ENCODE results near the gene PPP1R13B.

The PPP1R13B gene

DNA sequence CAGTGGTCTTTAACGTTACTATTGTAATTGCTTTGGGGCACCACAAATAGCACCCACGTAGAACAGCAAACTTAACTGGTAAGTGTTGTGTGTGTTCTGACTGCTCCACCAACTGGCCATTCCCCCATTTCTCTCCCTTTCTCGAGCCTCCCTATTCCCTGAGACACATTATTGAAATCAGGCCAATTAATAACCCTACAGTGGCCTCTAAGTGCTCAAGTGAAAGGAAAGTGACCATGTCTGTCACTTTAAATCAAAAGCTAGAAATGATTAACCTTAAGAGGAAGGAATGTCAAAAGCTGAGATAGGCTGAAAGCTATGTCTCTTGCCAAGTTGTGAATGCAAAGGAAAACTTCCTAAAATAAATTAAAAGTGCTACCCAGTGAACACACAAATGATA lies 22.3 kb downstream of the PPP1R13B start:
- no peak for DNase-seq (ENCODE audit: low read depth, low spot score)
- H3K27me3 ChIP-seq (ENCODE audit: insufficient read depth, insufficient read length): no peaks in the 10 kb centered on the region
- no peaks in the 10 kb centered on the region for H3K4me1 ChIP-seq (ENCODE audit: insufficient read depth, insufficient read length)
- no peaks in the 10 kb centered on the region for H3K36me3 ChIP-seq (ENCODE audit: insufficient read depth, insufficient read length, low read length)
- H3K9ac ChIP-seq (ENCODE audit: insufficient read length, low read depth): no peak overlapping the region
- no peak overlapping the region for H3K4me3 ChIP-seq (ENCODE audit: insufficient read length, low read depth)
- TF ChIP-seq YY1 (IDR thresholded peaks at IDR 0.05; ENCODE audit: insufficient read depth, insufficient read length): no peak
- no peak for TF ChIP-seq ZNF274 (IDR thresholded peaks at IDR 0.05; ENCODE audit: low read depth, low read length)
- TF ChIP-seq SUZ12 (IDR thresholded peaks at IDR 0.05; ENCODE audit: extremely low read depth, insufficient read depth, insufficient read length): no peak
- H3K9me3 ChIP-seq (ENCODE audit: insufficient read depth, low read length): no peaks in the 10 kb centered on the region

DNA sequence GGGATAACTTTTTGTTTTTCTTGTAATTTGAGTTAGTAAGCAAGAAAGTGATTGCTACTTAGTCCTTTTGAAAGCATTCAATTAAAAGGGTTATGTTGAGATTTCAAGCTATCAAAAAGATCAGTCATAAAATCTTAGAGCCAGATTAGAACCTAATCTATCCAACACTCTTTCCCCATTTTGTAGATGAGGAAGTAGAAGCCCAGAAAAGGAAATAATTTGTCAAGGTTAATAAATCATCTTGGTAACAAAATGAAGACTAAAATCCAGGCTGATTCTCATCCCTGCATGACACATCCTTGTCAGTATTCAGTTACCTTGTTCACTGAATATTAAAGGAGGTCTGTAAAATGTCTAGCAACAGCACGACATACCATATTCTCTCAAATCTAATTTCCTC lies 26.5 kb downstream of the PPP1R13B start:
- Histone ChIP-seq H3K4me1 (ENCODE audit: insufficient read depth, insufficient read length) (no peaks in the 10 kb centered on the region), H3K9ac (ENCODE audit: insufficient read length, low read depth) (no peak overlapping the region)
- TF ChIP-seq YY1 (IDR thresholded peaks at IDR 0.05; ENCODE audit: insufficient read depth, insufficient read length) (no peak), ZNF274 (IDR thresholded peaks at IDR 0.05; ENCODE audit: low read depth, low read length) (no peak), SUZ12 (IDR thresholded peaks at IDR 0.05; ENCODE audit: extremely low read depth, insufficient read depth, insufficient read length) (no peak)

DNA sequence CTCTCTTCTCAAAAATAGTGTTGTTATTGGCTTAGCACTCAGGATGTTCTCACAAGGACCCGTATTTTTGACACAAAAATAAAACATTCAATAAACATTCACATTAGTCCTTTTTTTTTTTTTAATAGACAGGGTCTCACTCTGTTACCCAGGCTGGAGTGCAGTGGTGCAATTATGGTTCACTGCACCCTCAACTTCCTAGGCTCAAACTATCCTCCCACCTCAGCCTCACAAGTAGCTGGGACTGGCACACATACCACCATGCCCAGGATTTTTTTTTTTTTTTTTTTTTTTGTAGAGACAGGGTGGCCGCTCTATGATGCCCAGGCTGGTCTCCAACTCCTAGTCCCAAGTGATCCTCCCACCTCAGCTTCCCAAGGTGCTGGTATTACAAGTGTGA lies 27.0 kb downstream of the PPP1R13B start:
- H3K4me3 ChIP-seq (ENCODE audit: insufficient read length, low read depth): no peak overlapping the region
- no peak for DNase-seq (ENCODE audit: low read depth, low spot score)
- H3K36me3 ChIP-seq (ENCODE audit: insufficient read depth, insufficient read length, low read length): no peaks in the 10 kb centered on the region
- no peaks in the 10 kb centered on the region for H3K4me1 ChIP-seq (ENCODE audit: insufficient read depth, insufficient read length)
- H3K27me3 ChIP-seq (ENCODE audit: insufficient read depth, insufficient read length): no peaks in the 10 kb centered on the region
- H3K9ac ChIP-seq (ENCODE audit: insufficient read length, low read depth): no peak overlapping the region
- H3K9me3 ChIP-seq (ENCODE audit: insufficient read depth, low read length): no peaks in the 10 kb centered on the region
- TF ChIP-seq SUZ12 (IDR thresholded peaks at IDR 0.05; ENCODE audit: extremely low read depth, insufficient read depth, insufficient read length): no peak
- no peak for TF ChIP-seq YY1 (IDR thresholded peaks at IDR 0.05; ENCODE audit: insufficient read depth, insufficient read length)
- no peak for TF ChIP-seq ZNF274 (IDR thresholded peaks at IDR 0.05; ENCODE audit: low read depth, low read length)

More for the DNA sequence above, 26.5 kb downstream of the PPP1R13B start:
- DNase-seq (ENCODE audit: low read depth, low spot score): no peak
- Histone ChIP-seq H3K27me3 (ENCODE audit: insufficient read depth, insufficient read length) (no peaks in the 10 kb centered on the region), H3K4me3 (ENCODE audit: insufficient read length, low read depth) (no peak overlapping the region), H3K9me3 (ENCODE audit: insufficient read depth, low read length) (no peaks in the 10 kb centered on the region), H3K36me3 (ENCODE audit: insufficient read depth, insufficient read length, low read length) (no peaks in the 10 kb centered on the region)

DNA sequence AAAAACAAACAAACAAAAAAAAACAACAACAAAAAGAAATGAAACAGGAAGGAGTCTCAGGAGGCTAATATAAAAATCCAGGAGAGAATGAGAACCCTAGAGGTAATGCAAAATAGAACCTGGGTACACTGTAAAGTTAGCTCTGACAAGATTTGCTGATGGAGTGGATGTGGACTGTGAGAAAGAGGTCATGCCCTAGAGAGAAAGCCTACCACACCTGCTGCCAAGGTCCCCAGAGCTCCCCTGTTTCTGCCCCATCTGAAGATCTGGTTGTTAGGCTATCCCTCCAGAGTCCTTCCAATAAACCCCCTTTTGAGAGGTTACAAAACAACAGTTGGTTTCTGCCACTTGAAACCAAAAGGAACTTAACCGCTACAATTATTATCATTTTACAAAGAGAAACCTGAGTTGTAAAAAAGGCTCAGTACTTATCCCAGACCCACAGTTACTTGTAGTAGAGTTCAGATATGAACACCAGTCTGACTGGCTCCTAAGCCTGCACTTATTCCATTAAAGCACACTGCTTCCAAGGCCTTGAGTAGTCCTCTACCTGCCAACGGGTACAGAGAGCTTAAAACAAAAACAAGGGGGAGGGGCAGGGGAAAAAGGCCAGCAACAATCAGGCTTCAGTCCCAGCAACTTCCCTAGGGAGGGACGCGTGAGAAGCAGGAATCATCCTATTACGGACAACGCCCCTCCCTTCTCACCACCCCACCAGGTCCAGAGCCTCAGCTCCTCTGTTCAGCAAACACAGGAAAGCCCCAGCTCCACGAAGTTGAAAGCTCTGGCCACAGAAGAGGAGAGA lies 27.7 kb downstream of the PPP1R13B start:
- TF ChIP-seq YY1 (IDR thresholded peaks at IDR 0.05; ENCODE audit: insufficient read depth, insufficient read length): no peak
- TF ChIP-seq SUZ12 (IDR thresholded peaks at IDR 0.05; ENCODE audit: extremely low read depth, insufficient read depth, insufficient read length): no peak
- no peak for TF ChIP-seq ZNF274 (IDR thresholded peaks at IDR 0.05; ENCODE audit: low read depth, low read length)
- Histone ChIP-seq H3K4me1 (ENCODE audit: insufficient read depth, insufficient read length) (no peaks in the 10 kb centered on the region), H3K9me3 (ENCODE audit: insufficient read depth, low read length) (no peaks in the 10 kb centered on the region), H3K27me3 (ENCODE audit: insufficient read depth, insufficient read length) (no peaks in the 10 kb centered on the region), H3K9ac (ENCODE audit: insufficient read length, low read depth) (no peak overlapping the region), H3K4me3 (ENCODE audit: insufficient read length, low read depth) (no peak overlapping the region), H3K36me3 (ENCODE audit: insufficient read depth, insufficient read length, low read length) (no peaks in the 10 kb centered on the region)
- peak; percentile 32 for DNase-seq (ENCODE audit: low read depth, low spot score)

DNA sequence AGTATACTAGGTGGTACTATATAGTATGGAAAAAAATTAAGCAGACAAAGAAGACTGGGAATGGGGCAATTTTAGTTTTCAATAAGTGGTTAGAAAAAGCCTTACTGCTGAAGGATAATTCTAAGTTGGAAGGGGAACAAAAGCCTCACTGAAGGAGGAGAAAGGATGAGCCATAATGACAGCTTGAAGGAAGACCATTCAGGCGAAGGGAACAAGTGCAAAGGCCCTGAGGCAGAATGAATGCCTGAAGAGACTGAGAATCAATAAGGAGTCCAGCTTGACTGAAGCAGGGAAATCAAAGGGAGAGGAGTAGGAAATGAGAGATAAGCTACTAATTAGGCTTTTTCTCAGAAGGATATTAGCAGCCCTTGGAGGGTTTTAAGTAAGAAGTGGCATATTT lies 28.5 kb downstream of the PPP1R13B start:
- H3K36me3 ChIP-seq (ENCODE audit: insufficient read depth, insufficient read length, low read length): no peaks in the 10 kb centered on the region
- no peak overlapping the region for H3K9ac ChIP-seq (ENCODE audit: insufficient read length, low read depth)
- H3K4me1 ChIP-seq (ENCODE audit: insufficient read depth, insufficient read length): no peaks in the 10 kb centered on the region
- TF ChIP-seq ZNF274 (IDR thresholded peaks at IDR 0.05; ENCODE audit: low read depth, low read length): no peak
- TF ChIP-seq YY1 (IDR thresholded peaks at IDR 0.05; ENCODE audit: insufficient read depth, insufficient read length): no peak
- no peak for TF ChIP-seq SUZ12 (IDR thresholded peaks at IDR 0.05; ENCODE audit: extremely low read depth, insufficient read depth, insufficient read length)
- no peak for DNase-seq (ENCODE audit: low read depth, low spot score)
- no peak overlapping the region for H3K4me3 ChIP-seq (ENCODE audit: insufficient read length, low read depth)
- H3K27me3 ChIP-seq (ENCODE audit: insufficient read depth, insufficient read length): no peaks in the 10 kb centered on the region
- no peaks in the 10 kb centered on the region for H3K9me3 ChIP-seq (ENCODE audit: insufficient read depth, low read length)

DNA sequence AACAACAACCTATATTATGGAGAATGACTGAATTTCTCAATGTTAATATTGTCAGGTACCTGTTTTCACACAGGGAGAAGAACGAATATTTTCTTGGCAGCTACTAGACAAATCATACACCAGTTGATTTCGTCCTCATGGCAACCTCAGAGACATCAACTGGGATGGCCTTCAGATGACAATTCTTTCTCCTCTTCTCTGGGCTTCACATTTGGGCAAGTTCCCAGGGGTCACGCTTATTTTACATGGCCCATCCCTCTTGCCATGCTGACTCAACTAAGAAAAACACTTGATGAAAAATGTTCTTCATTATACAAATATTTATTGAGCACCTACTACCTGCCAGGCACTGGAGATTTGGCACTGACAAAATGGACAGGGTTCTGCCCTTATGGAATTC lies 29.0 kb downstream of the PPP1R13B start:
- H3K4me3 ChIP-seq (ENCODE audit: insufficient read length, low read depth): no peak overlapping the region
- H3K4me1 ChIP-seq (ENCODE audit: insufficient read depth, insufficient read length): no peaks in the 10 kb centered on the region
- H3K27me3 ChIP-seq (ENCODE audit: insufficient read depth, insufficient read length): no peaks in the 10 kb centered on the region
- H3K9ac ChIP-seq (ENCODE audit: insufficient read length, low read depth): no peak overlapping the region
- H3K36me3 ChIP-seq (ENCODE audit: insufficient read depth, insufficient read length, low read length): no peaks in the 10 kb centered on the region
- TF ChIP-seq SUZ12 (IDR thresholded peaks at IDR 0.05; ENCODE audit: extremely low read depth, insufficient read depth, insufficient read length) (no peak), ZNF274 (IDR thresholded peaks at IDR 0.05; ENCODE audit: low read depth, low read length) (no peak), YY1 (IDR thresholded peaks at IDR 0.05; ENCODE audit: insufficient read depth, insufficient read length) (no peak)
- no peak for DNase-seq (ENCODE audit: low read depth, low spot score)
- H3K9me3 ChIP-seq (ENCODE audit: insufficient read depth, low read length): no peaks in the 10 kb centered on the region

DNA sequence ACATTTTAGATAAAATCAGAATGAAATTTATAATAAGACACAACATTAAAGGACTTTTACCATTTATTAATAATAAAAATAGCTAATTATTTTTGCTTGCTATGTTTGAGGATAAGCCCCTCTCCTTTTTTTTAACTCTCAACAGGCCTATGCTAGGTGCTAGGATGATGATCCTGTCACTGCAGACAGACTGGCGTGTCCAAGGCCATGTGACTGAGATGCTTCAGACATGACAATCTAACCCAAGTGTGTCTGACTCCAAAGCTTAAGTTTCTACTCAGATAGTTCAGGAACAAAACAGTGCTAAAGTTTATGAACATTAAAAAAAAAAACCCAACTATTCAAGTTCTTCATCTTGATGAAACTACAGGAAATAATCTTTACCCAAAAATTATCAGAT lies 29.8 kb downstream of the PPP1R13B start:
- no peak overlapping the region for H3K4me3 ChIP-seq (ENCODE audit: insufficient read length, low read depth)
- H3K9me3 ChIP-seq (ENCODE audit: insufficient read depth, low read length): no peaks in the 10 kb centered on the region
- no peak for DNase-seq (ENCODE audit: low read depth, low spot score)
- H3K9ac ChIP-seq (ENCODE audit: insufficient read length, low read depth): no peak overlapping the region
- H3K4me1 ChIP-seq (ENCODE audit: insufficient read depth, insufficient read length): no peaks in the 10 kb centered on the region
- H3K27me3 ChIP-seq (ENCODE audit: insufficient read depth, insufficient read length): no peaks in the 10 kb centered on the region
- no peak for TF ChIP-seq YY1 (IDR thresholded peaks at IDR 0.05; ENCODE audit: insufficient read depth, insufficient read length)
- TF ChIP-seq ZNF274 (IDR thresholded peaks at IDR 0.05; ENCODE audit: low read depth, low read length): no peak
- no peak for TF ChIP-seq SUZ12 (IDR thresholded peaks at IDR 0.05; ENCODE audit: extremely low read depth, insufficient read depth, insufficient read length)
- no peaks in the 10 kb centered on the region for H3K36me3 ChIP-seq (ENCODE audit: insufficient read depth, insufficient read length, low read length)
